Right lobe of liver (tissue), 4 donors: ENCODE results near the gene GALNT15.

Source experiments
- POLR2A ChIP-seq: fragments of 450-650 bp; IDR thresholded peaks from one replicate; pipeline ENCODE4 v1.6.1; 2017; ENCODE audit warnings: antibody characterized with exemption, mild to moderate bottlenecking
- TF ChIP-seq, protein P1 (sequence below), 4 donors: fragments of 200-600 bp in 3 of 4; fragments of 450-650 bp in 1 of 4; IDR thresholded peaks; one replicate each; pipeline versions ENCODE4 v1.5.1 to v1.8.0; 2016 to 2022; ENCODE audit warnings: antibody characterized with exemption in 4 of 4, mild to moderate bottlenecking in 2 of 4
- donor health status: DM: no; HTN: no; CAD: no.
- donor health status: DM: no; HTN: no; CAD: no.
- donor health status: DM: no; HTN: yes; CAD: no.

DNA sequence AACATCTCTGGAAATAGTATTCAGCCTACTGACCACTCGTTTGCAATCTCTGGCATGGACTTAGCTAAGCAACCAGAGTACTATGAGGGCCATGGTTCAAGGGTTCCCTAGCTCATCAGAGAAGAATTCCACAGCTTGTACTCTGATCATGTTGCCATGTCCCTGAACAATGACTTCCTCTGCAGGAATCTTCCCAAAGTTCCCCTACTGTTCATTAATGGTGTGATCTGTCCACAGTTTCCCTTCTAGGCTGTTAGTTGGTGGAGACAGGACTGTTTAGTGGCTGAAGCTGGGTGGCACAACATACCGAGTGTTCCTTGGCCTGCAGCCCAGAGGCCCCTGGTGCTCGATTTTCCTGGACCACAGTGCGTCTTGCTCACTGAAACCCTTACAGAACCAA, 44.4 kb upstream of the GALNT15 start:
- TF ChIP-seq, protein P1, sequence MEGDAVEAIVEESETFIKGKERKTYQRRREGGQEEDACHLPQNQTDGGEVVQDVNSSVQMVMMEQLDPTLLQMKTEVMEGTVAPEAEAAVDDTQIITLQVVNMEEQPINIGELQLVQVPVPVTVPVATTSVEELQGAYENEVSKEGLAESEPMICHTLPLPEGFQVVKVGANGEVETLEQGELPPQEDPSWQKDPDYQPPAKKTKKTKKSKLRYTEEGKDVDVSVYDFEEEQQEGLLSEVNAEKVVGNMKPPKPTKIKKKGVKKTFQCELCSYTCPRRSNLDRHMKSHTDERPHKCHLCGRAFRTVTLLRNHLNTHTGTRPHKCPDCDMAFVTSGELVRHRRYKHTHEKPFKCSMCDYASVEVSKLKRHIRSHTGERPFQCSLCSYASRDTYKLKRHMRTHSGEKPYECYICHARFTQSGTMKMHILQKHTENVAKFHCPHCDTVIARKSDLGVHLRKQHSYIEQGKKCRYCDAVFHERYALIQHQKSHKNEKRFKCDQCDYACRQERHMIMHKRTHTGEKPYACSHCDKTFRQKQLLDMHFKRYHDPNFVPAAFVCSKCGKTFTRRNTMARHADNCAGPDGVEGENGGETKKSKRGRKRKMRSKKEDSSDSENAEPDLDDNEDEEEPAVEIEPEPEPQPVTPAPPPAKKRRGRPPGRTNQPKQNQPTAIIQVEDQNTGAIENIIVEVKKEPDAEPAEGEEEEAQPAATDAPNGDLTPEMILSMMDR (IDR thresholded peaks at IDR 0.05) = no peak
- no peak for TF ChIP-seq POLR2A
